ENCODE measurements around the gene SLC9A3.

- TF ChIP-seq EZH2phosphoT487 (IDR thresholded peaks at IDR 0.05; ENCODE audit: borderline replicate concordance) (no peak), POLR2AphosphoS5 (IDR thresholded peaks at IDR 0.05; ENCODE audit: low read depth, low read length) (no peak), CTCF (IDR thresholded peaks at IDR 0.05 in 2 of 3, conservative IDR thresholded peaks at IDR 0.05 in 1 of 3; ENCODE audit: borderline replicate concordance in 1 of 3, insufficient read depth in 1 of 3, low read depth in 2 of 3, low read length in 2 of 3) (no peak), RAD21 (IDR thresholded peaks at IDR 0.05; ENCODE audit: low read depth) (no peak), JUND (IDR thresholded peaks at IDR 0.05) (no peak), POLR2A (IDR thresholded peaks at IDR 0.05; ENCODE audit: borderline replicate concordance, extremely low read depth, insufficient read depth, insufficient read length) (no peak), ZBTB33 (IDR thresholded peaks at IDR 0.05; ENCODE audit: extremely low read depth, insufficient replicate concordance, low read length) (no peak)
These were observed 13.7 kb downstream of the SLC9A3 start for GRCh38 chr5:510521-510920.
